H1 (cell line): Measurements from ENCODE around the gene MBD3L1. TPM values are rescaled to one million over a fixed set of nuclear protein-coding genes. Genes with fewer than 3 reads are reported as not detected.

Experiments used
- CTCF ChIA-PET: fragments of 300-600 bp; sonication (Branson Sonifier 250); formaldehyde crosslinking; loops from one replicate; lab custom pipeline; 2021; ENCODE audit not compliant: partially characterized antibody; lab: Charles Lee
- POLR2A ChIA-PET: fragments of 300-600 bp; sonication (Branson Sonifier 250); formaldehyde crosslinking; loops from one replicate; lab custom pipeline; 2021; ENCODE audit warnings: inconsistent platforms; ENCODE audit not compliant: partially characterized antibody; lab: Charles Lee
- DNase-seq, 2 experiments: peaks; one replicate each; pipeline versions ENCODE4 v3.0.0 to v3.0.0-alpha.2; 2010 to 2022; ENCODE audit warnings: low spot score in 2 of 2, low read depth in 1 of 2, mixed read lengths in 1 of 2
- FAIRE-seq: peaks from 2 replicates; lab custom pipeline; 2011; peaks lifted over from hg19 to GRCh38; lab: Jason Lieb, UNC
- H2AFZ ChIP-seq: 2 replicates; pipeline ENCODE4 v1.8.1; 2012; ENCODE audit warnings: low read length, inconsistent platforms
- H2AK5ac ChIP-seq: 2 replicates; pipeline ENCODE4 v1.6.1; 2013; ENCODE audit warnings: low read depth, low read length
- H2BK120ac ChIP-seq: replicated peaks from 2 replicates; pipeline ENCODE3; 2013; ENCODE audit warnings: low read depth, low read length, inconsistent platforms
- H2BK12ac ChIP-seq: 2 replicates; pipeline ENCODE4 v1.6.1; 2013; ENCODE audit warnings: low read depth, low read length
- H2BK15ac ChIP-seq: 2 replicates; pipeline ENCODE4 v1.6.1; 2013; ENCODE audit warnings: low read length
- H2BK20ac ChIP-seq: 2 replicates; pipeline ENCODE4 v1.6.1; 2013; ENCODE audit warnings: low read length
- H2BK5ac ChIP-seq: 2 replicates; pipeline ENCODE4 v1.6.1; 2013; ENCODE audit warnings: low read depth, low read length
- H3K14ac ChIP-seq: 2 replicates; pipeline ENCODE4 v1.6.1; 2013; ENCODE audit warnings: inconsistent platforms; ENCODE audit not compliant: insufficient read length
- H3K18ac ChIP-seq: 2 replicates; pipeline ENCODE4 v1.6.1; 2013; ENCODE audit warnings: low read length; ENCODE audit errors: extremely low read depth
- H3K23ac ChIP-seq: 2 replicates; pipeline ENCODE4 v1.6.1; 2013; ENCODE audit warnings: inconsistent platforms; ENCODE audit not compliant: insufficient read length
- H3K23me2 ChIP-seq: 2 replicates; pipeline ENCODE4 v1.6.1; 2013; ENCODE audit warnings: low read depth, low read length
- H3K27ac ChIP-seq: 2 replicates; pipeline ENCODE4 v1.6.1; 2011; ENCODE audit warnings: low read depth, low read length, inconsistent platforms
- H3K27me3 ChIP-seq, 4 experiments: replicated peaks in 1 of 4; 1 replicate in 1 of 4; 2 replicates in 3 of 4; pipeline versions ENCODE4 v1.6.1 to v1.8.1; 2011 to 2013; ENCODE audit warnings: low read length in 3 of 4, mild to moderate bottlenecking in 3 of 4, inconsistent platforms in 2 of 4, mixed read lengths in 2 of 4, moderate library complexity in 1 of 4; ENCODE audit not compliant: control insufficient read depth in 3 of 4, insufficient read depth in 3 of 4; ENCODE audit errors: extremely low read depth in 1 of 4
- H3K36me3 ChIP-seq, 4 experiments: 2 replicates each; pipeline versions ENCODE4 v1.6.1 to v1.8.1; 2011 to 2013; ENCODE audit warnings: mild to moderate bottlenecking in 4 of 4, low read length in 3 of 4, moderate library complexity in 2 of 4, control low read depth in 1 of 4, inconsistent platforms in 1 of 4; ENCODE audit not compliant: insufficient read depth in 4 of 4, control insufficient read depth in 2 of 4
- H3K4ac ChIP-seq: replicated peaks from 2 replicates; pipeline ENCODE3; 2013; ENCODE audit warnings: low read length, low read depth, mixed read lengths, inconsistent platforms; ENCODE audit not compliant: insufficient read length
- H3K4me1 ChIP-seq, 4 experiments: replicated peaks in 1 of 4; 1 replicate in 1 of 4; 2 replicates in 3 of 4; pipeline versions ENCODE4 v1.6.1 to v1.8.1; 2011 to 2013; ENCODE audit warnings: low read length in 3 of 4, inconsistent platforms in 2 of 4, mixed read lengths in 1 of 4; ENCODE audit not compliant: insufficient read depth in 4 of 4, control insufficient read depth in 3 of 4
- H3K4me2 ChIP-seq, 2 experiments: 2 replicates each; pipeline versions ENCODE4 v1.6.1 to v1.8.1; 2011 to 2013; ENCODE audit warnings: low read depth in 2 of 2, low read length in 2 of 2, control low read depth in 1 of 2, inconsistent platforms in 1 of 2, mild to moderate bottlenecking in 1 of 2; ENCODE audit not compliant: insufficient read depth in 1 of 2
- H3K4me3 ChIP-seq, 4 experiments: fragments of 200-600, 300-600 bp in 1 of 4; sonication (generic), shearing (Covaris generic), sonication (Bioruptor Twin) in 1 of 4; 2 replicates each; pipeline versions ENCODE4 v1.5.1 to v1.8.1; 2011 to 2016; ENCODE audit warnings: low read length in 4 of 4, low read depth in 3 of 4, control low read depth in 2 of 4, inconsistent platforms in 2 of 4, mild to moderate bottlenecking in 2 of 4, mixed read lengths in 1 of 4, moderate library complexity in 1 of 4; ENCODE audit not compliant: insufficient read depth in 2 of 4; ENCODE audit errors: extremely low read depth in 1 of 4
- H3K56ac ChIP-seq: replicated peaks from 2 replicates; pipeline ENCODE3; 2013; ENCODE audit warnings: low read depth, mild to moderate bottlenecking, mixed read lengths, low read length, inconsistent platforms; ENCODE audit not compliant: insufficient read length
- H3K79me1 ChIP-seq: 2 replicates; pipeline ENCODE4 v1.6.1; 2013; ENCODE audit warnings: low read depth, low read length, control low read depth
- H3K79me2 ChIP-seq, 2 experiments: 2 replicates each; pipeline versions ENCODE4 v1.6.1 to v1.8.1; 2012 to 2013; ENCODE audit warnings: low read length in 2 of 2, mild to moderate bottlenecking in 2 of 2, inconsistent platforms in 1 of 2; ENCODE audit not compliant: insufficient read depth in 2 of 2, control insufficient read depth in 1 of 2
- H3K9ac ChIP-seq, 4 experiments: replicated peaks in 1 of 4; 1 replicate in 1 of 4; 2 replicates in 3 of 4; pipeline versions ENCODE4 v1.6.1 to v1.8.1; 2011 to 2013; ENCODE audit warnings: low read depth in 3 of 4, low read length in 3 of 4, control low read depth in 2 of 4, mild to moderate bottlenecking in 2 of 4, moderate library complexity in 2 of 4, inconsistent platforms in 1 of 4; ENCODE audit errors: extremely low read depth in 1 of 4
- H3K9me3 ChIP-seq, 2 experiments: 2 replicates each; pipeline versions ENCODE4 v1.6.1 to v1.8.1; 2012 to 2013; ENCODE audit warnings: mild to moderate bottlenecking in 2 of 2, moderate library complexity in 2 of 2, control low read depth in 1 of 2, inconsistent platforms in 1 of 2, low read depth in 1 of 2, low read length in 1 of 2, mixed read lengths in 1 of 2; ENCODE audit not compliant: insufficient read depth in 2 of 2
- H4K20me1 ChIP-seq, 2 experiments: replicated peaks in 1 of 2; 2 replicates each; pipeline versions ENCODE3 to v1.8.1; 2011 to 2013; ENCODE audit warnings: inconsistent platforms in 2 of 2, low read length in 2 of 2, mild to moderate bottlenecking in 1 of 2; ENCODE audit not compliant: insufficient read depth in 2 of 2, control insufficient read depth in 1 of 2
- H4K5ac ChIP-seq: 2 replicates; pipeline ENCODE4 v1.6.1; 2013; ENCODE audit warnings: low read length, low read depth, mixed read lengths, inconsistent platforms; ENCODE audit not compliant: insufficient read length
- H4K8ac ChIP-seq: 2 replicates; pipeline ENCODE4 v1.8.0; 2013; ENCODE audit warnings: mild to moderate bottlenecking, moderate library complexity, low read length, inconsistent platforms; ENCODE audit not compliant: insufficient read depth; ENCODE audit errors: extremely low read depth
- H4K91ac ChIP-seq: replicated peaks from 2 replicates; pipeline ENCODE3; 2013; ENCODE audit warnings: low read length, mixed read lengths, inconsistent platforms; ENCODE audit not compliant: insufficient read length
- CTCF ChIP-seq, 3 experiments: IDR thresholded peaks; 1 replicate in 2 of 3; 2 replicates in 1 of 3; pipeline versions ENCODE4 v1.5.1 to v1.6.1; 2011; ENCODE audit warnings: low read length in 3 of 3, mild to moderate bottlenecking in 3 of 3, inconsistent platforms in 2 of 3, low read depth in 1 of 3, moderate library complexity in 1 of 3; ENCODE audit not compliant: insufficient read depth in 1 of 3; ENCODE audit errors: control extremely low read depth in 1 of 3
- EP300 ChIP-seq, 2 experiments: IDR thresholded peaks; 1 replicate in 1 of 2; 2 replicates in 1 of 2; pipeline ENCODE4 v1.6.1; 2011 to 2012; ENCODE audit warnings: low read depth in 2 of 2, low read length in 2 of 2, mild to moderate bottlenecking in 2 of 2, borderline replicate concordance in 1 of 2, inconsistent platforms in 1 of 2, moderate library complexity in 1 of 2
- GABPA ChIP-seq: IDR thresholded peaks from 2 replicates; pipeline ENCODE4 v1.6.1; 2011; ENCODE audit warnings: mild to moderate bottlenecking, low read length, moderate library complexity, borderline replicate concordance; ENCODE audit not compliant: insufficient read depth
- HDAC6 ChIP-seq: IDR thresholded peaks from one replicate; pipeline ENCODE4 v1.7.1; 2012; ENCODE audit warnings: low read depth, mild to moderate bottlenecking, inconsistent platforms, low read length, moderate library complexity
- KDM4A ChIP-seq: IDR thresholded peaks from one replicate; pipeline ENCODE4 v1.7.1; 2012; ENCODE audit warnings: low read depth, mild to moderate bottlenecking, moderate library complexity, low read length, inconsistent platforms; ENCODE audit not compliant: severe bottlenecking
- POU5F1 ChIP-seq: IDR thresholded peaks from 2 replicates; pipeline ENCODE4 v1.6.1; 2011; ENCODE audit warnings: low read depth, mild to moderate bottlenecking, low read length, moderate library complexity
- SAP30 ChIP-seq: fragments of 300-600 bp; sonication (generic); IDR thresholded peaks from 2 replicates; pipeline ENCODE4 v1.7.1; 2012; ENCODE audit warnings: low read length, moderate library complexity, mild to moderate bottlenecking, inconsistent platforms; ENCODE audit not compliant: insufficient read depth, insufficient replicate concordance
- SP1 ChIP-seq: IDR thresholded peaks from 2 replicates; pipeline ENCODE4 v1.6.1; 2011; ENCODE audit warnings: low read depth, low read length
- SP4 ChIP-seq: IDR thresholded peaks from 2 replicates; pipeline ENCODE4 v1.6.1; 2012; ENCODE audit warnings: low read length, inconsistent platforms
- SRF ChIP-seq: IDR thresholded peaks from 2 replicates; pipeline ENCODE4 v1.6.1; 2011; ENCODE audit warnings: mild to moderate bottlenecking, low read depth, low read length, moderate library complexity
- SUZ12 ChIP-seq: fragments of 200-600 bp; sonication (generic); IDR thresholded peaks from 2 replicates; pipeline ENCODE4 v1.6.1; 2012; ENCODE audit warnings: mild to moderate bottlenecking, inconsistent platforms, low read length, moderate library complexity, mixed read lengths
- WGBS, 2 experiments: shearing (Covaris generic) in 1 of 2; methylation state at CpG; one replicate each; pipeline versions ENCODE4 v1.1.6 to v1.1.7; 2013 to 2015; ENCODE audit warnings: low lambda C conversion rate in 2 of 2, mixed read lengths in 2 of 2, inconsistent platforms in 1 of 2, low coverage in 1 of 2, missing lambda C conversion rate in 1 of 2; ENCODE audit not compliant: insufficient replicate concordance in 2 of 2, insufficient coverage in 1 of 2, insufficient read length in 1 of 2; ENCODE audit errors: extremely low coverage in 1 of 2, missing lambda C conversion rate in 1 of 2; 5-methylcytosine and 5-hydroxymethylcytosine counted together
- polyA plus RNA-seq, 7 experiments: library from polyadenylated mRNA; depleted of rRNA in 3 of 7; stranded (reverse) in 5 of 7; unstranded in 2 of 7; fragments of >200 nt in 5 of 7; fragments of 200-250 nt in 2 of 7; gene quantifications; 1 replicate in 5 of 7; 2 replicates in 1 of 7; 4 replicates in 1 of 7; pipeline versions ENCODE4 v1.2.1 to v1.2.3, GENCODE V29; 2011 to 2013; ENCODE audit warnings: missing spikeins in 2 of 7, mixed read lengths in 2 of 7
- total RNA-seq: library from RNA; stranded (reverse); fragmentation: NEBNext Ultra II Directional; extraction: Animal tissue kit (Norgen Biotek cat#: 25700); gene quantifications from 2 replicates; pipeline ENCODE4 v1.2.1, GENCODE V29; 2021

The MBD3L1 gene
- total and polyA plus RNA-seq, 2 of the 8 experiments (the other 6 are each of a cell fraction or from before 2014, with no cell fraction given), result not detected

GRCh38 chr19:8846819-8847218, 14.6 kb downstream of the MBD3L1 start:
- no peak overlapping the region for H2AK5ac ChIP-seq
- no peaks in the 10 kb centered on the region for H3K23me2 ChIP-seq
- DNase-seq (no peak), FAIRE-seq (no peak)
- H3K4ac ChIP-seq, result no peak overlapping the region
- no peak overlapping the region for H2BK5ac ChIP-seq
- no peak overlapping the region for H3K4me3 ChIP-seq
- H2BK15ac ChIP-seq, result no peak overlapping the region
- no peak overlapping the region for H2BK20ac ChIP-seq
- no peak overlapping the region for H4K91ac ChIP-seq
- H3K9me3 ChIP-seq, result peaks cover 51 to 62% of the 10 kb centered on the region in 2 experiments
- H3K36me3 ChIP-seq, result no peaks in the 10 kb centered on the region
- ChIA-PET CTCF (no interaction called here), POLR2A (no interaction called here)
- no peaks in the 10 kb centered on the region for H3K4me1 ChIP-seq
- H2AFZ ChIP-seq, result no peak overlapping the region
- 70% methylated on average over 3 of the region's 3 CpGs; no CpG with 5 or more reads in 1 of the 2 experiments for WGBS, 2 experiments
- no peak overlapping the region for H3K18ac ChIP-seq
- no peaks in the 10 kb centered on the region for H3K79me2 ChIP-seq
- no peak overlapping the region for H3K56ac ChIP-seq
- H2BK120ac ChIP-seq, result no peak overlapping the region
- no peak overlapping the region for H2BK12ac ChIP-seq
- no peaks in the 10 kb centered on the region for H3K27me3 ChIP-seq
- no peak overlapping the region for H3K23ac ChIP-seq
- H3K79me1 ChIP-seq, result no peaks in the 10 kb centered on the region
- no peak overlapping the region for H3K14ac ChIP-seq
- no peak overlapping the region for H4K5ac ChIP-seq
- no peak overlapping the region for H3K27ac ChIP-seq
- H3K9ac ChIP-seq, result no peak overlapping the region
- H4K20me1 ChIP-seq, result no peaks in the 10 kb centered on the region
- H3K4me2 ChIP-seq, result no peak overlapping the region
- H4K8ac ChIP-seq, result no peak overlapping the region
- no peak for TF ChIP-seq POU5F1
- no peak for TF ChIP-seq SP1
- no peak for TF ChIP-seq GABPA
- no peak for TF ChIP-seq CTCF (IDR thresholded peaks at IDR 0.05; ENCODE audit: control extremely low read depth in 1 of 3, insufficient read depth in 1 of 3, low read depth in 1 of 3, low read length in 3 of 3)
- no peak for TF ChIP-seq KDM4A
- no peak for TF ChIP-seq SAP30
- TF ChIP-seq SUZ12, result no peak
- TF ChIP-seq HDAC6, result no peak
- no peak for TF ChIP-seq EP300 (IDR thresholded peaks at IDR 0.05; ENCODE audit: borderline replicate concordance in 1 of 2, low read depth in 2 of 2, low read length in 2 of 2)
- no peak for TF ChIP-seq SRF
- TF ChIP-seq SP4, result no peak
